SK-N-MC (cell line): ENCODE data around the gene GLYR1.

Experiments used
- EZH2 ChIP-seq: fragments of 200-600 bp; sonication (generic); IDR thresholded peaks from one replicate; pipeline ENCODE4 v1.6.1; 2017; ENCODE audit warnings: antibody characterized with exemption
- FOXP2 ChIP-seq: optimal IDR thresholded peaks from 2 replicates; pipeline ENCODE3; 2011; ENCODE audit warnings: mild to moderate bottlenecking, moderate library complexity; ENCODE audit not compliant: insufficient read depth; ENCODE audit errors: extremely low read length, control extremely low read depth
- POLR2AphosphoS5 ChIP-seq: IDR thresholded peaks from 2 replicates; pipeline ENCODE4 v1.6.1; 2012; ENCODE audit warnings: mild to moderate bottlenecking, low read depth, low read length, borderline replicate concordance

DNA sequence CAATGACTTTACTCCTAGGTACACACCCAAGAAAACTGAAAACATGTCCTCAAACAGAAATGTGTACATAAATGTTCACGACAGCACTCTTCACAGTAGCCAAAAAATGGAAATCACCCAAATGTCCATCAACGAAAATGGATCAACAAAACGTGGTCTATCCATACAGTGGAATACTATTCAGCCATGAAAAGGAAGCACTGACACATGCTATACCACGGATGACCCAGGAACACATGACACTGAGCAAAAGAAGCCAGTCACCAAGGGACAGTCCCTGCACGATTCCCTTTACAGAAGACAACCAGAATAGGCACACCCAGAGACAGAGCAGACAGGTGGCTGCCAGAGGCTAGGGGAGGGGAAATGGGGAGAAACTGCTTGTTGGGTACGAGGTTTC, 91.4 kb downstream of the GLYR1 start:
- no peak for TF ChIP-seq EZH2
- TF ChIP-seq POLR2AphosphoS5, result no peak
- TF ChIP-seq FOXP2, result no peak
